M059J (cell line): ENCODE measurements around the gene TLE6. TPM values are rescaled to one million over a fixed set of nuclear protein-coding genes. Genes with fewer than 3 reads are reported as not detected.
A peak's percentile ranks its signal among the peaks of the same experiment; 100 is the strongest.
"Not testable (repeated sequence)": the region's sequence is repeated elsewhere in the genome, so short reads cannot be mapped to it uniquely, and the experiment has no call there.

Source experiments
- DNase-seq: peaks from one replicate; pipeline ENCODE4 v3.0.0-alpha.2; 2012; ENCODE audit warnings: low read depth
- total RNA-seq: library from RNA; depleted of rRNA; stranded (reverse); fragments of >200 nt; shearing (Covaris generic); gene quantifications from 2 replicates; pipeline ENCODE4 v1.2.3, GENCODE V29; 2014

The TLE6 gene
- total RNA-seq, 1 experiment from 2014 or later: 0.10 TPM

DNA sequence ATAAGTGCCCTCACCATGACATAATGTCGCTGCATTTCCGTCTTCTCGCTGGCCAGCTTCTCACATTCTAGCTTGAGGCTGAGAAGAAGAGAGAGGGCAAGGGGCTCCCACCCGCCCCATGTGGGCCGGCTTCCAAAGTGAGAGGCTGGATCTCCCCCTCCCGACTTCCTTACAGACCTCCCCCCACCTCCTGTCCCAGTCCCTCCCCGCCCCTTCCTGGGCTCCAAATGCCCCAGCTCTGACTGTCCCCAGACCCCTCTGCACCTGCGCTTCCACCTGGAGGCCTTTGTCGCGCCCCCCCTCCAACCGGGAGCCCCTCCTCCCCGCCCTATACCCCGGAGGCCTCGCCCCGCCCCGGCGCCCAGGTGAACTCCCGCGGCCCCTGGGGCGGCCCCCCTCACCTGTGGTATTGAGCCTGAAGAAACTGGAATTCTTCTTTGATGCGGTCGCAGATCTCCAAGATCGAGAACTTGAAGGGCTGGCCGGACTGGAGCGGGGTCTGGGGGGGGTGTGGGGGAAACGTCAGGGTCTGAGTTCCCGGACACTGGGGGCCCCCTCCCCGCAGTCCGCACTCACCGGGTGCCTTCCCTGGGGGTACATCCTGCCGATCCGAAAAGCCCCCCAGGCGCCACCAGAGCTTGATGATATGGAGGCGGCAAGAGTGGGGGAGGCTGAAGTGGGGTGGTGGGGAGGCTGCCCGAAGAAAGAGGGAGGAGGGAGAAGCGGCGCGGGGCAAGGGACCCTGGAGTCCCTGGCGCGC lies 51.1 kb downstream of the TLE6 start:
- DNase-seq: no peak

DNA sequence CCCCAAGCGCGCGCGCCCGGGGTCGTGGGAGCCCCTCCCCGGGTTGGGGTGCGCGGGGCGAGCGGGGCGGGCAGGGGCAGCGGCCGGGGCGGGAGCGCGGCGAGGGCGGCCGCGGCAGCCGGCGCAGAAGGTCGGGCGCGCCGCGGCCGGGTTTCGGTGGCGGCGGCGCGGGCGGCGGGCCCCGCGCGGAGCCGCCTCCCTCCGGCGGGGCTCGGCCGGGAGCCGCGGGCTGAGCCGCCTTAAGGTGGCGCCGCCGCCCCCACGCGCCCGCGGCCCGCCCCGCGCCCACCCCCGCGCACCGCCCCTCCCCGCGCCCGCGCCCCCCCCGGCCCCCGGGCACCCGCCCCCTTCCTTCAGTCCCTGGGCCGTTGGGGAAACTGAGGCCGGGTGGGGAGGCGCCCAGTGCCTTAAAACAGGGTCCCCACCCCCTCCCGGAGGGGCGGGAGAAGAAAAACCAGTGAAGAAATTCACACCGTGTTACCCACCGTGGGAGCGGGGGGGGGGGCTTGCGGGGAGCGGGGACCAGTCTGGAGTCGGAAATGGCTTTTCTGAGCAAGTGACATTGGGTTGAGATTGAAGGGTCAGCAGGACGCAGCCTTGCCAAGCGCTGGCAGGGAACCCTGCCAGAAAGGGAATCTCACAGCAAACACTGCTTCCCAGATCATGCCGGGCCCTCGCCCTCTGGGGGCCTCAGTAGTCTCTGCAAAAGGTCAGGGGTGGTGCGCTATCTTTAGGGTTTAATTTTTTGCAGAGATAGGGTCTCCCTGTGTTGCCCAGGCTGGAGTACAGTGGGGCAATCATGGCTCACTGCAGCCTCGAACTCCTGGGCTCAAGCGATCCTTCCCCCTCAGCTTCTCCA lies 51.9 kb downstream of the TLE6 start, which contains the start of gene TLE2:
TSS of gene TLE2 (minus strand) at position 216 of the 859 bp plus-strand sequence. CDS start 376 bp downstream, outside the sequence.
- no peak for DNase-seq

DNA sequence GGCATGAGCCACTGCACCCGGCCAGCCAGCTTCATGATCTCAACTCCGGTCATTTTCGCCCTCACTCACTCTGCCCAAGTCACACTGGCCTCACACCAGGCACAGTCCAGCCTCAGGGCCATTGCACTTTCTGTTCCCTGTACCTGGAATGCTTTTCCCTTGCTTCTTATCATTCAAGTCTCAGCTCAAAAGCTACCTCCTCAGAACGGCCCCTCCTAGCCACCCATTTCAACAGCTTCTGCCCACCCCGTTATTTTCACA lies 54.2 kb downstream of the TLE6 start:
- no peak for DNase-seq

DNA sequence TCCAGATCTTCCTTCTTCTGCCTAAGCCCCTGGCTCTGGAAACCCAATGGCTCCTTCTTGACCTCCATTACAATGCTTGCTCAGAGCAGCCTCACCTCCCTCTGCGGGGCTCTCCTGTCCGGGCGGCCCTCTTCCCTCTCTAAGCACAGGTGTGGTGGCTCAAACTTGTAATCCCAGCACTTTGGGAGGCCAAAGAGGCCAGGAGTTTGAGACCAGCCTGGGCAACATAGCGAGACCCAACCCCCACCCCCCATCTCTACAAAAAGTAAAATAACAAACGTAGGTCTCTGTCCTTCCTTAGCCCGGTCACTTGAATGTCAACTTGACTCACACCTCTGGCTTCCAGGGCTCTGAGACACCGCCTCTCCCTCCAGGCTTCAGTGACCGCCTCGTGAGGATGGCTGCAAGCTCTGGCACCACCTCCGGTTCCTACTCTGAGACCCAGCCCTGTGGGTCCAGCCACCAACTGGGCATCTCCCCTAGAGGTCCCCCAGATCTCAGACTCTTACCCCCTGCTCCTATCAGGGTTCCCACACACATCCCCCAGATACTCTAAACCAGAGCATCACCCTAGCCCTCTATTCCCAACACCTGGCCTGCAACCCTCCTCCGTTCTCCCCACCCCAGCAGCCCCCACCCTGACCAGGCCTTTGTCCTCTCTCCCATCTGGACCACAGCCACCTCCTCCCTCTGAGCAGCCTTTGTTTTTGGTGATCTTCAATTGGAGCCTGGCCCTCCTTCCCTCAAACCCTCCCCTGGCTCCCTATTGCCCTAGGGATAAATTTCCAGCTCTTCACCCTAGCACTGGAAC lies 56.4 kb downstream of the TLE6 start:
- peak; percentile 43 for DNase-seq

DNA sequence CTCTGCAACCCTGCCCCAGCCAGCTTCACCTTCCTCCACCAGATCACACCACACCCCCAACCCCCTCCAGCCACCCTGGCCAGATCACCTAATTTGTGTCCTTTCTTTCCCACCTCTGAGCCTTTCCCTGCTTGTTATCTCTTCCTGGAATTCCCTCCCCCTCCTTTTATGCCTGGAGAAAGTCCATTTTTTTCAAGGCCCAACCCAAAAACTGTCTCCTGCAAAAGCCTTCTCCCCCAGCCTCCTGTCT lies 57.0 kb downstream of the TLE6 start:
- DNase-seq: no peak

DNA sequence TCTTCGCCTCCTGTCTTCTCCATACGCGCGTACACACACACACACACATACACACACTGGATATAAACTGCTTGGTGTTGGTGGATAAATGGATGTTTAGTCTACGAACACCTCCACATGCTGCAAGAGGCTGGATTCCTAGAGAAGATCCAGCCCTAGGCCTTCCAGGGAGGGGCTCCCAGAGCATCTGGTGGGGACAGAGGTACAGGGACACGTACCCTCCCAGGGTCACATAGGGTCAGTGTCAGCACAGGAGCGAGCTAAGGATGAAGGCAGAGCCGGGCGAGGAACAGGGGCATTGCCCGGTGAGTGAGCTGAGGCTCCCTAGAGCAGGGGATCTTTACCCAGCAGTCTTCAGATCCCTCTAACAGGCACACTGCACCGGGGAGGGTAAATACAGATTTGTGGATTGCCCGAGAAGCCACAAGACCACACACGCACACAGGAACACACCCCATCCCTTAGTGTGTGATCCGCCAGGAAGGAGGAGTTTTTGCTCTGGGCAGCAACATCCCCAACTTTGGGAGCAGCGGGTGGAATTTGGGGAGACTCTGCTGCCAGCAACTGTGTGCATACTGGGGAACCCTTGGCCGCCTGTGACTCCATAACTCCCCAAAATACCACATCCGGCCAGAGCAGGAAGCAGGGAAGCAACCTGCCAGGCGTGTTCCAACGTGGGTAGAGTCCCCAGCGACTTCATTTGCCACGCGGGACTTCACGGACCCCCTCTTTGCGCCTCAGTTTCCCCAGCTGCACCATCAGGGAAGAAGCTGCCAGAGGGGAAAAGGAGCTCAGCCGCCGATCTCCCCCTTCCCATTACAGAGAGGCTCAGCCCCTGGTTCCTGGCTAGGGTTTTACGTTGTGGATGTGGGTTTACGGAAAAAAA lies 57.5 kb downstream of the TLE6 start:
- peak; percentile 66 for DNase-seq

DNA sequence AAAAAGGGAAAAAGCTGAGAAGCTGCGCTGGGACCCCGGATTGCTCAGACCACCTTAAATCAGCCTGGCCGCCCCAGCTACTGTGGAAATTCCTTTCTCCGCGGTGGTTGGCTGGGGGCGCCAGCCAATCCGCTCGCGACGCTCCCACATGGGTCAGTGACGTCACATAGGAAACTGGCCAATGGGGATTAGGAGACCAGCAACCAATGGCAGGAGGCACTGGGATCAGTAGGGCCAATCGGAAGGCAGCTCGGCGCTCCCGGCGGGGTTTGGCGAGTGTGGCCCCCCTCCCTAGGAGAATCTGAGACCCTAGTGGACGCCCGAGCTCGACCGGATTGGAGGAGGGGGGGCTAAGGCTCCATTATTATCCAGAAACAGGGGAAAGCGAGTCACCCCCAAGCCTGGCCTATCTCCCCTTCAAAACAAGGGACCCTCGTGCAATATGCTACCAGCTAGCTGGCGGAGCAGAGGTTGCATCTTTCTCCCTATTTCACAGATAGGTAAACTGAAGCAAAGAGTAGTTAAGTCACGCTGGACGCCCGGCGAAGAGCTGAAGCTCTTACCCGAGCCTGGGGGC lies 58.3 kb downstream of the TLE6 start:
- DNase-seq: peak; percentile 99

DNA sequence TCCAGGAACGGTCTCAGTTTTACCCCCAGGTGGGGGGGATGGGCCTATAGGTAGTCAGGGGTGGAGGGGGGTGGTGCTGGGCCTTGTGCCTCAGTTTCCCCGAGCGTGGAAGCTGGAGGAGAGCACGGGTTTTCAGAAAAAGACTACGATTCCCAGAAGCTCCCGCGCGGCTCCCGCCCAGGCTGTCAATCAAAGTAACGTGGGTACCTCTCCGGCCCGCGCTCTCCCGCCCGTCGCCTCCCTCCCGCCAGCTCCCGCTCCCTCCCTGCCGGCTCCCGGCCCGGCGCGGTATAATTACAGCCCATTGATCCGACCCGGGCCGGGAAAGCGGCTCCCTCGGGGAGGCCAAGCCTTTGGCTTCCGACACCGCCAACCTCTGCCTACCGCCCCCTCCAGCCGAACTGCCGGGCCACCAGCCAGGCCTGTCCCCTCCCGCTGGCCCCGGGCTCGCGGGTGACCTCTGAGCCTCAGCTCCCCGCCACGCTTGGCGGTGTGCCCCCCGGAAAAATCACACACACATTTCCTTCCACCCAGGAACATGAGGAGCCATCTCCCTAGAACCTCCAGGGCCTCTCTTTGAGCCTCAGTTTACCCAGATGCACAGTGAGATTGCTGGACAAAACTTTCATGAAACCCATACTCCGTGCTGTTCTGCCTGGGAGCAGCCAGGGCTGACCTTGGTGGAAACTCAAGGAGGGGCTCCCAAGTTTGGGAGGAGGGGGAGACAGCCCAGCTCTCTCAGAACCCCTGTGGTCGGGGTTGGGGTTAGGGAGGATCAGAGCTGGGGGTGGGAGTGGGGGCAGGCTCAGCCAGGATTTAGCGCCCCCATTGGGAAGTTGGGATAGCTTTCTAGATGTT lies 59.0 kb downstream of the TLE6 start:
- DNase-seq: peak; percentile 88

DNA sequence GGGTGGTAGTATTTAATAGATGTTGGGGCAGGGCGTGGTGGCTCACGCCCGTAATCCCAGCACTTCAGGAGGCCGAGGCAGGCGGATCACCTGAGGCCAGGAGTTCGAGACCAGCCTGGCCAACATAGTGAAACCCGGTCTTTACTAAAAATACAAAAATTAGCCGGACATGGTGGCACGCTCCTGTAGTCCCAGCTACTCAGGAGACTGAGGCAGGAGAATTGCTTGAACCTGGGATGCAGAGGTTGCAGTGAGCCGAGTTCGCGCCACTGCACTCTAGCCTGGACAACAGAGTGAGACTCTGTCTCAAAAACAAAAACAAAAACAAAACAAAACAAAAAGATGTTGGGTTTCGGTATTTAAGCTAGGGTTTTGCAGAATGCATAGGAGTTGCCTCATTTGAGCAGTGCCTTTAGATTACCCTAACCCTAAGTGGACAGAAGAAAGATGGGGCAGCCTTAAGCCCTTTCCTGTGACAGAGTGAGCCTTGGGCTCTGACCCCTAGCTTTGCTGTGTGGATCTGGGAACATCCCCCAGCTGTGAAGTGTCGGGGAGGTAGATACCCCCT lies 59.7 kb downstream of the TLE6 start:
- DNase-seq: not testable (repeated sequence)

DNA sequence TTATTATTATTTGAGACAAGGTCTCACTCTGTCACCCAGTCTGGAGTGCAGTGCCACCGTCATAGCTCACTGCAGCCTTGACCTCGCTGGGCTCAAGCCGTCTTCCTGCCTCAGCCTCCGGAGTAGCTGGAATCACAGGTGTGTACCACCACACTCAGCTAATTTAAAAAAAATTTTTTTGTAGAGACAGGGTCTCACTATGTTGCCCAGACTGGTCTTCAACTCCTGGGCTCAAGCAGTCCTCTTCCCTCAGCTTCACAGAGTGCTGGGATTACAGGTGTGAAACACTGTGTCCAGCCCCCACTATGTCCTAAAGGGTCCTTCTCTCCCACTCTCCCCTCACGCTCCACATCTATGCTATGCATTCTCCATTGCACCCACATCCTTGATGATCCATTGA lies 60.9 kb downstream of the TLE6 start:
- no peak for DNase-seq

DNA sequence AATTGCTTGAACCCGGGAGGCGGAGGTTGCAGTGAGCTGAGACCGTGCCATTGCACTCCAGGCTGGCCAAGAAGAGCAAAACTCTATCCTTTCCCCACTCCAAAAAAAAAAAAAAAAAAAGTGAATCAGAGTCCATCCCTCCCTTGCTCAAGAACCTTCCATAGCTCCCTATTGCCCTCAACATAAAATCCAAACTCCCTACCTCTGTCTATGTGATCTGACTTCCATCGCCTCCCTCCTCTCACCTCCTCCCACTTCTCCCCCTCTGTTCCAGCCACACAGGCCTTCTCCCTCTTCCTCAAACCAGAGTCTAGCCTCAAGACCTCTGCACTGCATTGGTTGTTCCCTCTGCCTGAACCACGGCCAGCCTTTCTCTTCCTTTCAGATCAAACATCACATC lies 61.8 kb downstream of the TLE6 start:
- no peak for DNase-seq

DNA sequence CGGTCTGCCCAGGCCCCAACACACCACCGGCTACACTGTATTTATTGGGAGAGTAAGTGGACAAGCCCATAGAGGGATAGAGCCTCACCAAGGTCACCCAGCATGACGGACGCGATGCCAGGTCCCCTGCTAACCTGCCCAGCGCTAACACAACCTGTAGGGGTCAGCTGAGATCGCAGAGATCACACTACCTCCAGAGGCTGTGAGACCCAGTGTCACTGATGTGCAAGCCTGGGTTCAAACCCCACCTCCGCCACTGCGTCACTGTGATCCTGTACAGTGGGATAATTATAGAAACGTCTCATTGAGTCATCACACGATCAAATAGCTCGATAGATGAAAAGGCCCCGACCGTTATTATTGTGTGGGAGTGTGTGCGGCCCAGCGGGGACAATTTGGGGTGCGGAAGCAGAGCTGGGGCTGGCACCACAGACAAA lies 62.3 kb downstream of the TLE6 start:
- no peak for DNase-seq

DNA sequence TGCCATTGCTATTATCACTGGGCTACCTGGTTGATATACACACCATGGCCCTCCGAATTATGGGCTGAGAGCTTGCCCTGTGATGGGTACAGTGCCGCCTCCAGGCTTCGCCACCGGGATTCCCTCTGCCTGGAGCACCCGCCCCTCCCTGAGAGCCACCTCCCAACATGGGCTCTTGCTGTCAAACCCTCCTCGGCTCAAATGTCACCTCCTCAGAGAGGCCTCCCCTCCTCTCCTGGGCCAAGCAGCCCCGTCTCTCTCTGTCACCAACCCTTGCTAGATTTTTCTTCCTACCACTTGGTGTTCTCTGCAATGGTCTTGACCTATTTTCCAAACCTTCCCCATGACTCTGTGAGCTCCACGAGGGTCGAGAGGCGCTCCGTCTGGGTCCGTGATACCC lies 64.0 kb downstream of the TLE6 start:
- DNase-seq: no peak

DNA sequence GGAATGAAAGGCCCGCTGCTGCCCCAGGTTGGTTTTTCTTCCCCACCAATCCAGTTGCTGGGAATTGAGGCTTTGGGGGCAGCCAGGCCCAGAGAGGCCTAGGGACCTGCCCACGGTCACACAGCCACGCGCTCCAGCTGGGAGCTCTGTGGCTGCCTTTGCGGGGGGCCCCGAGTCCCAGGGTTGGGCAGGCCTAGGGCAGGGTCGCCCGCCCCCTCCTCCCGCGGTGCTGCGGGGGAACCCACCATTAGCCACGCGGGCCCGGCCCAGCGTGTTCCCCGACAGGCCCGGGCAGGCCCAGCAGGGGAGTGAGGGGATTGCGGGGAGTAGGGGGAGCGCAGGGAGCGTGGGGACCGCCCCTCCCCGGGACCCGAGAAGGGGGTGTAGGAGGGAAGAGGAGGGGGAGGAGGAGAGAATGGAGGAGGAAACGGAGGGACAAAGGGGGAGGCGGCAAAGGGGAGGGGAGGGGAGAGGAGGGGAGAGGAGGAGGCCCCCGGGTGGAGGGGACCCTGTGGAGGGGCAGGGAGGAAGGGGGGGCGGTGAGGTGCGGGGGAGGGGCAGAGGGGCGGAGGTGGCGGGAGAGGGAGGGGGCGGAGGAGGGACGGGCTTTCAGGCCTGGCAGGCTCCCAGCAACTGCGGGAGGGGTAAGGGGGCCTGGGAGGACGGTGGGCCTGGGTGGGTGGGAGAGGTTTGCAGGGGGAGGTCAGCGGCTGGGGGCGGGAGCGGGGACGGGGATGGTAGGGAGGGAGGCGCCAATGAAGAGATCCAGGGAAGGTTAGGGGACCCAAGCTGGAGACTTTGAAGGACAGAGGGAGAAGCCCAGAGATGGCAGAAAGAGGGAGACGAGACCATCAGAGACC lies 64.6 kb downstream of the TLE6 start:
- no peak for DNase-seq

DNA sequence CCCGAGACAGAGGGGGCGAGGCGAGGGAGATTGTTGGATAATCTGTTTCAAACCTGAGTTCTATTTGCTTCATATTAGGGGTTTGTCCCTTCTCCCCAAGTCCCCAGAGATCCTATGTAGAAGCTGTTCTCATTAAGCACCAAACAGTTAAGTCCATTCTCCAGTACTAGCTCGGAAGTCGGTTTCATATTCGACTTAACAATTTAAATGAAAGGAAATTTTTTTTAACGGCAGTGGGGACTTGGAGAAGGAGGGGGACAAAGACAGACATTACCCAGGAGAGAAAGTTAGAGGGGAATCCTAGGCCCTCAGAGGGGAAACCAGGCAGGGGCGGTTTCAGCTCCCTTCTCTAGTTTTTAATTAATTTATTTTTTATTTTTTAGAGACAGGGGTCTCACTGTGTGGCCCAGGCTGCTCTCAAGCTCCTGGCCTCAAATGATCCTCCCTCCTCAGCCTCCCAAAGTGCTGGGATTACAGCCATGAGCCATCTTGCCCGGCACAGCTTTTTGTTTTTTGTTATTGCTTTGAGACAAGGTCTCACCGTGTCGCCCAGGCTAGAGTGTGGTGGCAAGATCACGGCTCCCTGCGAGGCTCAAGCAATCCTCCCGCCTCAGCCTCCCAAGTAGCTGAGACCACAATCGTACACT lies 65.4 kb downstream of the TLE6 start:
- DNase-seq: no peak
